Hepatocyte (in vitro differentiated cells): ENCODE results near the gene OBI1.

Source experiments
- EZH2 ChIP-seq: fragments of 200-600 bp; sonication (generic); IDR thresholded peaks from 2 replicates; pipeline ENCODE4 v1.6.1; 2016; ENCODE audit warnings: antibody characterized with exemption, mild to moderate bottlenecking, borderline replicate concordance
- EZH2phosphoT487 ChIP-seq: fragments of 200-600 bp; sonication (generic); IDR thresholded peaks from one replicate; pipeline ENCODE4 v1.6.1; 2018; ENCODE audit warnings: antibody characterized with exemption, mild to moderate bottlenecking, low read depth, moderate library complexity; ENCODE audit not compliant: unreplicated experiment, severe bottlenecking
- TF ChIP-seq, protein P1 (sequence below): fragments of 200-600 bp; sonication (generic); IDR thresholded peaks from 2 replicates; pipeline ENCODE4 v1.5.1; 2016; ENCODE audit warnings: antibody characterized with exemption, mild to moderate bottlenecking; ENCODE audit not compliant: poor library complexity

GRCh38 chr13:78594456-78594975 lies 64.4 kb downstream of the OBI1 start:
- TF ChIP-seq EZH2 = no peak
- TF ChIP-seq, protein P1, sequence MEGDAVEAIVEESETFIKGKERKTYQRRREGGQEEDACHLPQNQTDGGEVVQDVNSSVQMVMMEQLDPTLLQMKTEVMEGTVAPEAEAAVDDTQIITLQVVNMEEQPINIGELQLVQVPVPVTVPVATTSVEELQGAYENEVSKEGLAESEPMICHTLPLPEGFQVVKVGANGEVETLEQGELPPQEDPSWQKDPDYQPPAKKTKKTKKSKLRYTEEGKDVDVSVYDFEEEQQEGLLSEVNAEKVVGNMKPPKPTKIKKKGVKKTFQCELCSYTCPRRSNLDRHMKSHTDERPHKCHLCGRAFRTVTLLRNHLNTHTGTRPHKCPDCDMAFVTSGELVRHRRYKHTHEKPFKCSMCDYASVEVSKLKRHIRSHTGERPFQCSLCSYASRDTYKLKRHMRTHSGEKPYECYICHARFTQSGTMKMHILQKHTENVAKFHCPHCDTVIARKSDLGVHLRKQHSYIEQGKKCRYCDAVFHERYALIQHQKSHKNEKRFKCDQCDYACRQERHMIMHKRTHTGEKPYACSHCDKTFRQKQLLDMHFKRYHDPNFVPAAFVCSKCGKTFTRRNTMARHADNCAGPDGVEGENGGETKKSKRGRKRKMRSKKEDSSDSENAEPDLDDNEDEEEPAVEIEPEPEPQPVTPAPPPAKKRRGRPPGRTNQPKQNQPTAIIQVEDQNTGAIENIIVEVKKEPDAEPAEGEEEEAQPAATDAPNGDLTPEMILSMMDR = no peak
- no peak for TF ChIP-seq EZH2phosphoT487
